Mesothelial cell of epicardium (in vitro differentiated cells): ENCODE measurements around the gene GLRX5. TPM values are rescaled to one million over a fixed set of nuclear protein-coding genes. Genes with fewer than 3 reads are reported as not detected.
"Not testable (repeated sequence)": the region's sequence is repeated elsewhere in the genome, so short reads cannot be mapped to it uniquely, and the experiment has no call there.

Experiments used
- DNase-seq, 2 experiments: peaks; one replicate each; pipeline ENCODE4 v3.0.0; 2021; ENCODE audit warnings: low spot score in 2 of 2; ENCODE audit not compliant: unreplicated experiment in 2 of 2
- H3K27ac Mint-ChIP-seq: 2 replicates; pipeline ENCODE4 v1.8.0; 2021; ENCODE audit warnings: mixed read lengths
- H3K27me3 Mint-ChIP-seq: 2 replicates; pipeline ENCODE4 v1.8.0; 2021; ENCODE audit warnings: low read depth, mixed read lengths
- H3K36me3 Mint-ChIP-seq: 2 replicates; pipeline ENCODE4 v1.8.0; 2021; ENCODE audit warnings: mixed read lengths
- H3K4me1 Mint-ChIP-seq: 2 replicates; pipeline ENCODE4 v1.8.0; 2021; ENCODE audit warnings: mixed read lengths
- H3K4me3 Mint-ChIP-seq: 2 replicates; pipeline ENCODE4 v1.8.0; 2021; ENCODE audit warnings: mild to moderate bottlenecking, moderate library complexity, mixed read lengths
- H3K9me3 Mint-ChIP-seq: 2 replicates; pipeline ENCODE4 v1.8.0; 2021; ENCODE audit warnings: mixed read lengths
- CTCF ChIP-seq: fragments of 200-600 bp; sonication (generic); IDR thresholded peaks from one replicate; pipeline ENCODE4 v1.5.0; 2021; ENCODE audit warnings: antibody characterized with exemption; ENCODE audit not compliant: unreplicated experiment
- total RNA-seq: library from RNA; stranded (reverse); gene quantifications from 3 replicates; pipeline ENCODE4 v1.2.1, GENCODE V29; 2021

Gene GLRX5
- total RNA-seq, 1 donor from 2014 or later = 38.4 TPM

GRCh38 chr14:95577067-95577800 is 42.4 kb downstream of the GLRX5 start:
- no peak for DNase-seq
- Mint-ChIP-seq H3K4me3 (no peak overlapping the region), H3K27ac (no peak overlapping the region), H3K9me3 (no peaks in the 10 kb centered on the region), H3K36me3 (no peaks in the 10 kb centered on the region), H3K4me1 (no peaks in the 10 kb centered on the region), H3K27me3 (peaks cover 30% of the 10 kb centered on the region)
- no peak for TF ChIP-seq CTCF

GRCh38 chr14:95577870-95578269 is 43.0 kb downstream of the GLRX5 start:
- no peak for DNase-seq
- H3K4me1 Mint-ChIP-seq = no peaks in the 10 kb centered on the region
- H3K27me3 Mint-ChIP-seq = peaks cover 28% of the 10 kb centered on the region
- no peak for TF ChIP-seq CTCF
- peaks cover 1% of the 10 kb centered on the region for H3K9me3 Mint-ChIP-seq
- no peaks in the 10 kb centered on the region for H3K36me3 Mint-ChIP-seq
- H3K27ac Mint-ChIP-seq = no peak overlapping the region
- no peak overlapping the region for H3K4me3 Mint-ChIP-seq

- Mint-ChIP-seq H3K9me3 (peaks cover 21% of the 10 kb centered on the region), H3K27me3 (peaks cover 23% of the 10 kb centered on the region)
- not testable (repeated sequence) for DNase-seq, H3K27ac Mint-ChIP-seq, H3K4me3 Mint-ChIP-seq, H3K36me3 Mint-ChIP-seq, H3K4me1 Mint-ChIP-seq
These were observed 49.2 kb downstream of the GLRX5 start for GRCh38 chr14:95583836-95584617.

- H3K9me3 Mint-ChIP-seq = peaks cover 21% of the 10 kb centered on the region
- H3K27ac Mint-ChIP-seq = no peak overlapping the region
These were observed 51.2 kb downstream of the GLRX5 start for GRCh38 chr14:95585953-95586620.

GRCh38 chr14:95591182-95591581 is 56.3 kb downstream of the GLRX5 start:
- not testable (repeated sequence) for DNase-seq, H3K36me3 Mint-ChIP-seq, H3K27ac Mint-ChIP-seq, H3K4me3 Mint-ChIP-seq, H3K4me1 Mint-ChIP-seq, H3K9me3 Mint-ChIP-seq
- H3K27me3 Mint-ChIP-seq = peaks cover 10% of the 10 kb centered on the region

More at GRCh38 chr14:95585953-95586620, 51.2 kb downstream of the GLRX5 start:
- H3K4me1 Mint-ChIP-seq = no peaks in the 10 kb centered on the region
- H3K36me3 Mint-ChIP-seq = no peaks in the 10 kb centered on the region
- TF ChIP-seq CTCF = no peak
- peaks cover 15% of the 10 kb centered on the region for H3K27me3 Mint-ChIP-seq
- no peak for DNase-seq
- no peak overlapping the region for H3K4me3 Mint-ChIP-seq

Other genes starting within 250 kb of the GLRX5 start
- gene CLMN, start 215.1 kb upstream of the GLRX5 start, total RNA-seq = 114 to 120 TPM (median 117 TPM) in 3 replicates
- 1.5 to 1.9 TPM (median 1.6 TPM) in 3 replicates for gene SYNE3, start 18.4 kb upstream of the GLRX5 start, total RNA-seq
- not detected in 3 replicates for gene TCL1B, start 151.4 kb downstream of the GLRX5 start, total RNA-seq
- not detected in 3 replicates for gene TCL1A, start 179.1 kb downstream of the GLRX5 start, total RNA-seq